GM13977 (cell line): ENCODE measurements around the gene MED28.

ENCODE experiments used
- DNase-seq: peaks from one replicate; pipeline ENCODE4 v3.0.0; 2012; ENCODE audit warnings: low spot score
- CTCF ChIP-seq: IDR thresholded peaks from 2 replicates; pipeline ENCODE4 v1.5.1; 2012; ENCODE audit warnings: mild to moderate bottlenecking, control low read depth; ENCODE audit not compliant: insufficient read depth; ENCODE audit errors: extremely low read depth, missing control alignments
- in situ Hi-C: fragments of 300-500 bp; cut with MboI; formaldehyde crosslinking; loops from one replicate; pipeline ENCODE4 v1.12.0; 2022; ENCODE audit warnings: low sequenced_read_pairs, low pct_unique_long_range_greater_than_20kb, mixed read lengths, inconsistent platforms; ENCODE audit not compliant: unreplicated experiment

The MED28 gene

GRCh38 chr4:17630228-17630627 lies 15.8 kb downstream of the MED28 start:
- no peak for TF ChIP-seq CTCF
- in situ Hi-C loops, result no loop called here
- no peak for DNase-seq

- TF ChIP-seq CTCF, result no peak
- no peak for DNase-seq
- in situ Hi-C loops, result no loop called here
Observed at GRCh38 chr4:17633600-17633999, 19.2 kb downstream of the MED28 start.

- in situ Hi-C loops, result no loop called here
- DNase-seq, result no peak
- no peak for TF ChIP-seq CTCF
Observed at GRCh38 chr4:17635056-17635455, 20.6 kb downstream of the MED28 start.

- no peak for TF ChIP-seq CTCF
- no peak for DNase-seq
- in situ Hi-C loops, result no loop called here
Observed at GRCh38 chr4:17636341-17636695, 21.9 kb downstream of the MED28 start.

GRCh38 chr4:17636696-17637622 lies 22.5 kb downstream of the MED28 start:
- peak; percentile 88 for DNase-seq
- peak; percentile 91 for TF ChIP-seq CTCF
- in situ Hi-C loops, result no loop called here

- no peak for TF ChIP-seq CTCF
- in situ Hi-C loops, result no loop called here
- no peak for DNase-seq
Observed at GRCh38 chr4:17639136-17639535, 24.7 kb downstream of the MED28 start.

GRCh38 chr4:17642398-17642783 lies 27.9 kb downstream of the MED28 start:
- no peak for TF ChIP-seq CTCF
- DNase-seq, result no peak
- in situ Hi-C loops, result no loop called here
